Transverse colon (tissue), 4 donors: ENCODE results near the gene RAD23A.
"Not testable (repeated sequence)": the region's sequence is repeated elsewhere in the genome, so short reads cannot be mapped to it uniquely, and the experiment has no call there.

ENCODE experiments used
- CTCF ChIP-seq, 5 experiments: fragments of 200-600 bp in 3 of 5; fragments of 450-650 bp in 2 of 5; sonication (generic) in 3 of 5; IDR thresholded peaks; 1 replicate in 2 of 5; 2 replicates in 3 of 5; pipeline ENCODE4 v1.5.1; 2016 to 2017; ENCODE audit warnings: antibody characterized with exemption in 5 of 5, inconsistent platforms in 3 of 5, mild to moderate bottlenecking in 2 of 5, moderate library complexity in 1 of 5
- POLR2A ChIP-seq: fragments of 450-650 bp; IDR thresholded peaks from one replicate; pipeline ENCODE4 v1.6.1; 2016; ENCODE audit warnings: antibody characterized with exemption, mild to moderate bottlenecking, moderate library complexity
- POLR2AphosphoS5 ChIP-seq, 3 donors: sonication (generic); formaldehyde crosslinking; IDR thresholded peaks; one replicate each; pipeline ENCODE4 v1.6.1; 2016; ENCODE audit warnings: antibody characterized with exemption in 3 of 3

GRCh38 chr19:12915860-12916259 is 29.8 kb upstream of the RAD23A start:
- not testable (repeated sequence) for TF ChIP-seq POLR2AphosphoS5 (IDR thresholded peaks at IDR 0.05); POLR2A; CTCF (IDR thresholded peaks at IDR 0.05)
